Activated T-cell treated with anti-CD3 and anti-CD28 coated beads for 4 hours (primary cell): Measurements from ENCODE around the gene TNFSF15.

Source experiments
- DNase-seq: peaks from one replicate; pipeline ENCODE4 v3.0.0-alpha.2; 2020

TNFSF15 gene

GRCh38 chr9:114824110-114824509 is 18.3 kb upstream of the TNFSF15 start:
- no peak for DNase-seq

- DNase-seq: no peak
Measured at GRCh38 chr9:114823441-114823840, 17.6 kb upstream of the TNFSF15 start.

GRCh38 chr9:114822708-114823107 is 16.9 kb upstream of the TNFSF15 start:
- DNase-seq: no peak

- DNase-seq: no peak
Measured at GRCh38 chr9:114820776-114821501, 15.1 kb upstream of the TNFSF15 start.

- no peak for DNase-seq
Measured at GRCh38 chr9:114818178-114818577, 12.3 kb upstream of the TNFSF15 start.

- DNase-seq: no peak
Measured at GRCh38 chr9:114813717-114814418, 8.0 kb upstream of the TNFSF15 start.

- no peak for DNase-seq
Measured at GRCh38 chr9:114811966-114812636, 6.3 kb upstream of the TNFSF15 start.

GRCh38 chr9:114811301-114811700 is 5.5 kb upstream of the TNFSF15 start:
- no peak for DNase-seq

- no peak for DNase-seq
Measured at GRCh38 chr9:114810614-114811013, 4.8 kb upstream of the TNFSF15 start.

GRCh38 chr9:114806526-114806900 is 674 bp upstream of the TNFSF15 start:
- DNase-seq: no peak

- no peak for DNase-seq
Measured at GRCh38 chr9:114804505-114804904, 1.3 kb downstream of the TNFSF15 start.

- DNase-seq: no peak
Measured at GRCh38 chr9:114803479-114804265, 2.2 kb downstream of the TNFSF15 start.

- DNase-seq: no peak
Measured at GRCh38 chr9:114799925-114800324, 5.9 kb downstream of the TNFSF15 start.

GRCh38 chr9:114799441-114799840 is 6.4 kb downstream of the TNFSF15 start:
- no peak for DNase-seq

- DNase-seq: no peak
Measured at GRCh38 chr9:114798780-114799427, 6.9 kb downstream of the TNFSF15 start.

- no peak for DNase-seq
Measured at GRCh38 chr9:114798101-114798500, 7.7 kb downstream of the TNFSF15 start.

GRCh38 chr9:114792396-114792795 is 13.4 kb downstream of the TNFSF15 start:
- DNase-seq: no peak

GRCh38 chr9:114791736-114792135 is 14.1 kb downstream of the TNFSF15 start:
- DNase-seq: no peak

- DNase-seq: no peak
Measured at GRCh38 chr9:114791312-114791711, 14.5 kb downstream of the TNFSF15 start.

- DNase-seq: no peak
Measured at GRCh38 chr9:114790521-114790920, 15.3 kb downstream of the TNFSF15 start.

- DNase-seq: no peak
Measured at GRCh38 chr9:114789006-114789405, 16.8 kb downstream of the TNFSF15 start.

- no peak for DNase-seq
Measured at GRCh38 chr9:114787781-114788498, 17.9 kb downstream of the TNFSF15 start.
